Erythroblast (primary cell): Measurements from ENCODE around the gene ME3.

Experiments
- GATA1 ChIP-seq: IDR thresholded peaks from 2 replicates; pipeline ENCODE4 v1.6.1; 2011; ENCODE audit warnings: low read depth, mild to moderate bottlenecking, control low read depth, low read length, moderate library complexity
- POLR2A ChIP-seq: IDR thresholded peaks from 2 replicates; pipeline ENCODE4 v1.6.1; 2011; ENCODE audit warnings: mild to moderate bottlenecking, low read length

GRCh38 chr11:86483610-86483939, 188.8 kb downstream of the ME3 start:
- TF ChIP-seq POLR2A: no peak
- no peak for TF ChIP-seq GATA1
